Right atrium auricular region (tissue), 2 donors: Measurements from ENCODE around the gene ETFBKMT. TPM values are rescaled to one million over a fixed set of nuclear protein-coding genes. Genes with fewer than 3 reads are reported as not detected.

Experiments used
- DNase-seq: peaks from one replicate; pipeline ENCODE4 v3.0.0-alpha.2; 2019; ENCODE audit warnings: low spot score
- H3K27ac ChIP-seq, 2 donors: fragments of 200-600 bp; sonication (generic); 1 replicate in 1 of 2; 2 replicates in 1 of 2; pipeline ENCODE4 v1.5.1; 2016 to 2019
- H3K27me3 ChIP-seq, 2 donors: fragments of 200-600 bp; sonication (generic); one replicate each; pipeline versions ENCODE4 v1.5.1 to v1.6.0; 2017 to 2019
- H3K36me3 ChIP-seq: fragments of 200-600 bp; sonication (generic); one replicate; pipeline ENCODE4 v1.5.1; 2016
- H3K4me1 ChIP-seq, 2 donors: fragments of 200-600 bp; sonication (generic); one replicate each; pipeline versions ENCODE4 v1.5.1 to v1.6.0; 2017 to 2019
- H3K4me3 ChIP-seq, 2 donors: fragments of 200-600 bp; sonication (generic); 1 replicate in 1 of 2; 2 replicates in 1 of 2; pipeline ENCODE4 v1.5.1; 2017 to 2019; ENCODE audit warnings: mild to moderate bottlenecking in 1 of 2, moderate library complexity in 1 of 2
- H3K9me3 ChIP-seq, 2 donors: fragments of 200-600 bp; sonication (generic); one replicate each; pipeline ENCODE4 v1.5.1; 2019
- CTCF ChIP-seq, 2 donors: fragments of 200-600 bp; sonication (generic); IDR thresholded peaks; one replicate each; pipeline ENCODE4 v1.5.1; 2019; ENCODE audit warnings: antibody characterized with exemption in 2 of 2
- total RNA-seq, 2 donors: library from RNA; depleted of rRNA; stranded (reverse); fragments of >200 nt; gene quantifications; one replicate each; pipeline ENCODE4 v1.1.0, GENCODE V29; 2016

ETFBKMT gene
- total RNA-seq, 2 donors from 2014 or later, result 2.2 to 4.2 TPM

DNA sequence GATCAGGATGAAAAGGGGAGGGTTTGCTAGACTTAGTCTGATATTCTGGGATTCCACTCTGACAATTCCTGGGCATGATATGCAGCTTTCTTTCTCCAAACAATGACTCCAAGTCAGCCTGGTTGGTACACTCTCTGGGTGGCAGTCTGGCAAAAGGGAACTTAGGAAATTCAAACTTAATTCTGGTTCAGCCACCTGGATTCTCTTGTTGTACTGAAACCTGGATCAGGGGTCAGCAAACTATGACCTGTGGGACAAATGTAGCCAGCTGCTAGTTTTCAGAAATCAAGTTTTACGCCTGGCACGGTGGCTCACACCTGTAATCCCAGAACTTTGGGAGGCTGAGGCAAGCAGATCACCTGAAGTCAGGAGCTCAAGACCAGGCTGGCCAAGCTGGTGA lies 63.1 kb downstream of the ETFBKMT start:
- peaks cover 0 to 7% of the 10 kb centered on the region in 2 donors for H3K4me1 ChIP-seq
- no peak for TF ChIP-seq CTCF (IDR thresholded peaks at IDR 0.05)
- no peaks in the 10 kb centered on the region for H3K9me3 ChIP-seq
- H3K4me3 ChIP-seq, result no peak overlapping the region
- H3K27ac ChIP-seq, result no peak overlapping the region
- no peaks in the 10 kb centered on the region for H3K36me3 ChIP-seq
- DNase-seq, result no peak
- no peaks in the 10 kb centered on the region for H3K27me3 ChIP-seq

Other genes starting within 250 kb of the ETFBKMT start
- gene DENND5B, start 68.6 kb upstream of the ETFBKMT start, total RNA-seq, result 10 to 100 TPM; 31.2 to 37.3 TPM
- gene AMN1, start 69.3 kb downstream of the ETFBKMT start, total RNA-seq, result 10 to 100 TPM; 10.4 to 17.8 TPM